ENCODE data around the gene BEND3. TPM values are rescaled to one million over a fixed set of nuclear protein-coding genes. Genes with fewer than 3 reads are reported as not detected.

The BEND3 gene
- total RNA-seq, 1 experiment from 2014 or later: 70.2 TPM

GRCh38 chr6:107070686-107071085 is 44.6 kb downstream of the BEND3 start:
- no peak overlapping the region for H4K91ac ChIP-seq (ENCODE audit: insufficient read length, low read depth, low read length)
- H3K23me2 ChIP-seq (ENCODE audit: insufficient read length, low read depth, low read length, poor library complexity, severe bottlenecking): no peaks in the 10 kb centered on the region
- Mint-ChIP-seq H3K36me3 (ENCODE audit: insufficient read depth in 1 of 3, low read depth in 3 of 3) (peaks cover 13 to 82% (median 64%) of the 10 kb centered on the region in 3 experiments; a peak in 6 of 7 replicates), H3K27ac (peak overlapping the region in 2 of 3 experiments; percentile 56 to 57; a peak in 1 of 7 replicates), H3K27me3 (ENCODE audit: low read depth) (no peaks in the 10 kb centered on the region), H3K4me3 (no peak overlapping the region), H3K4me1 (peaks cover 22 to 24% of the 10 kb centered on the region in 2 experiments), H3K9me3 (no peaks in the 10 kb centered on the region; a peak in 1 of 5 replicates)
- no peaks in the 10 kb centered on the region for H3K27me3 ChIP-seq (ENCODE audit: insufficient read depth, low read length)
- no peaks in the 10 kb centered on the region for H3K79me2 ChIP-seq (ENCODE audit: insufficient read depth, low read length)
- no peak overlapping the region for H3K56ac ChIP-seq (ENCODE audit: insufficient read length, low read depth, low read length)
- no peak overlapping the region for H2BK120ac ChIP-seq (ENCODE audit: low read depth, low read length, poor library complexity, severe bottlenecking)
- no peak overlapping the region for H3K4me2 ChIP-seq (ENCODE audit: insufficient read depth, insufficient read length, low read length)
- no peak overlapping the region for H3K4ac ChIP-seq (ENCODE audit: low read depth, low read length)
- no peak overlapping the region for H2AK5ac ChIP-seq (ENCODE audit: insufficient read length, low read length)
- H2BK12ac ChIP-seq (ENCODE audit: insufficient read length, low read depth, low read length): no peak overlapping the region
- no peaks in the 10 kb centered on the region for H3K79me1 ChIP-seq (ENCODE audit: insufficient read depth, low read depth, low read length, poor library complexity, severe bottlenecking)
- no peak overlapping the region for H3K9ac ChIP-seq (ENCODE audit: extremely low read depth, insufficient read length, low read length)
- no peak overlapping the region for H4K5ac ChIP-seq (ENCODE audit: insufficient read length, low read depth, low read length)
- no peak overlapping the region for H2AFZ ChIP-seq (ENCODE audit: low read length)
- TF ChIP-seq CTCF (conservative IDR thresholded peaks at IDR 0.05): no peak
- no peaks in the 10 kb centered on the region; the same call in 1 of the 2 replicates for H3K4me1 ChIP-seq (ENCODE audit: insufficient read depth, low read length)
- H3K27ac ChIP-seq (ENCODE audit: insufficient read length, low read depth, low read length): no peak overlapping the region
- no peaks in the 10 kb centered on the region for H4K20me1 ChIP-seq (ENCODE audit: control insufficient read depth, insufficient read depth, insufficient read length)
- WGBS (ENCODE audit: extremely low coverage, insufficient read length, low lambda C conversion rate): no CpG with 5 or more reads among the region's 12 CpGs
- no peak overlapping the region for H3K23ac ChIP-seq (ENCODE audit: insufficient read length, low read depth, low read length)
- no peak for DNase-seq
- H3K9me3 ChIP-seq (ENCODE audit: control insufficient read depth, low read depth, low read length): no peaks in the 10 kb centered on the region
- no peak overlapping the region for H2BK15ac ChIP-seq (ENCODE audit: low read depth, low read length)
- no peak overlapping the region for H2BK20ac ChIP-seq (ENCODE audit: low read depth, low read length, poor library complexity, severe bottlenecking)
- no peak overlapping the region for H4K8ac ChIP-seq (replicated peaks; ENCODE audit: insufficient read length, low read depth, low read length)
- no peak overlapping the region for H2BK5ac ChIP-seq (ENCODE audit: insufficient read length, low read length)
- H3K14ac ChIP-seq (ENCODE audit: insufficient read depth, low read length): no peak overlapping the region
- no peak overlapping the region for H3K18ac ChIP-seq (ENCODE audit: insufficient read length, low read depth, low read length)
- H3T11ph ChIP-seq (ENCODE audit: low read length): no peak overlapping the region

Data from H9 (cell line).